NCI-H146 treated with DMSO at 0.1 percent for 48 hours (cell line): ENCODE measurements around the gene MYLK.
"Not testable (repeated sequence)": the region's sequence is repeated elsewhere in the genome, so short reads cannot be mapped to it uniquely, and the experiment has no call there.

Experiments used
- DNase-seq: peaks from one replicate; lab custom pipeline; 2025; ENCODE audit not compliant: unreplicated experiment; lab: John Stamatoyannopoulos, UW

MYLK gene

DNA sequence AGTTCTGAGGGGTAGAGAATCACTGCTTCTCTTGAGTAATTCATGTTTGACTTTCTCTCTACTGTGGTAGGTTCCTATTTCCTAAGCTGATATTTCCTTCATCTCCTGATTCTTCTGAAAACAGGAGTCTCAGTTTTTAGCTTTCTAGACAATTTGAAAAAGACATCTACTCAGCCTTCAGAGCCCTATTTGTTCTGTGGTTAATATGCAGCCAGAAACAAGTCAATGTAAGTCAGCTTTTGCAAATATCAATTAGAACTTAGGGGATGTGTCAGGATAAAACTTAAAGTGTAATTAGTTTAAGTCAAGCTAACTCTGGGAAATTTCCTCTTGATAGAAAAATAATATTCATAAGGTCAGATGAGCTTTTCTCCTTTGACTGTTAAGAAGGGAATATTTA, 277.6 kb downstream of the MYLK start:
- no peak for DNase-seq

DNA sequence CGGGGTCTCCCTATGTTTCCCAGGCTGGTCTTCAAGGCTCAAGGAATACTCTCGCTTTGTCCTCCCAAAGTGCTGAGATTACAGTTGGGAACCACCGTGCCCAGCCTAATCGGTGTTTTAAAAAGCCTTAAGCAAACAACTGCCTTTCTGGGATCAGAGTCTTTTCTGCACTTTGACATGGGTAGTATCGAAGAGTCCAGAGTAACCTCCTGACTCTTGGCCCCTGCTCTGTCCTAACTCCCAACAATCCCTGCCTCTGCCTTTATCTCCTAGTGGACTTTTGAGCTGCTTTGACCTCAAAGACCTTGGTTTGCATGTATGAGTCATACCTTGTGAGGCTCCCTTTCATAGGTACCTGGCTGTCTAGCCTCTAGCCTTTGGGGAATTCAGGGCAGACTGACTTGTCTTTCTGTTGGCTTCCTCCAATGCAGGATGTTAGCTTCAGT, 278.3 kb downstream of the MYLK start:
- DNase-seq = no peak

DNA sequence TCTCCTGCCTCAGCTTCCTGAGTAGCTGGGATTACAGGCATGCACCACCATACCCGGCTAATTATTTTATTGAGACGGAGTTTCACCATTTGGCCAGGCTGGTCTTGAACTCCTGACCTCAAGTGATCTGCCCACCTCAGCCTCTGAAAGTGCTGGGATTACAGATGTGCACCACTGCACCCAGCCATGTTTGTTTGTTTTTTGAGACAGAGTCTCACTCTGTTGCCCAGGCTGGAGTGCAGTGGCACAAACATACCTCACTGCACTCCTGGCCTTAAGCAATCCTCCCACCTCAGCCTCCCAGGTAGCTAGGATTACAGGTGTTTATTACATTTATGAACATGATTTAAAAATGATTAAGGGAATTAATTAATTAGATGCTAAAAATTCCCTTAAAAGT, 281.0 kb downstream of the MYLK start:
- not testable (repeated sequence) for DNase-seq

DNA sequence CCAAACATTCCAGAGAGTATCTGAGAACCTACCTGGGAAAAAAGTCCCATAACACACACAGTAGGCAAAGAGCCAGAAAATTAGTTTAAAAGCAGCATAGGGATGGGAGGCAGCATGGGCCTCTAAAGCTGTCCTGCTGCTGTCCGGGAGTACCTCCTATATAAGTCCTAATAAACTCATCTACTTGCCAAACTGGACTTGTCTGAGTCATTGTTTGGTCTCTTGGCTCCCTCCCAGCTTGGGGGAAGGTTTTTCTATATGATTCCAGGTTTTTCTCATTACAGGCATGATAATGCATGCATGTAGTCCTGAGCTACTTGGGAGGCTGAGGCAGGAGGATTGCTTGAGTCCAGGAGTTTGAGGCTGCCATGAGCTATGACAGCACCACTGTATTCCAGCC, 281.8 kb downstream of the MYLK start:
- DNase-seq = no peak

DNA sequence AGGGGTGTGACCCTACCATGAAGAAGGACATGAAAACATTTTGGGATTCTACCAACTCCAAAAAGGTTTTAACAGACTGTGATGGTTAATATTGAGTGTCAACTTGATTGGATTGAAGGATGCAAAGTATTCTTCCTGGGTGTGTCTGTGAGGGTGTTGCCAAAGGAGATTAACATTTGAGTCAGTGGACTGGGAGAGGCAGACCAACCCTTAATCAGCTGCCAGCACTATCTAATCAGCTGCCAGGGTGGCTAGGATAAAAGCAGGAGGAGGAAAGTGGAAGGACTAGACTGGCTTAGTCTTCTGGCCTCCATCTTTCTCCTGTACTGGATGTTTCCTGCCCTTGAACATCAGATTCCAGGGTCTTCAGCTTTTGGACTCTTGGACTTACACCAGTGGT, 283.3 kb downstream of the MYLK start:
- DNase-seq = not testable (repeated sequence)

- DNase-seq = no peak
Observed at GRCh38 chr3:123597561-123597960, 286.6 kb downstream of the MYLK start.

DNA sequence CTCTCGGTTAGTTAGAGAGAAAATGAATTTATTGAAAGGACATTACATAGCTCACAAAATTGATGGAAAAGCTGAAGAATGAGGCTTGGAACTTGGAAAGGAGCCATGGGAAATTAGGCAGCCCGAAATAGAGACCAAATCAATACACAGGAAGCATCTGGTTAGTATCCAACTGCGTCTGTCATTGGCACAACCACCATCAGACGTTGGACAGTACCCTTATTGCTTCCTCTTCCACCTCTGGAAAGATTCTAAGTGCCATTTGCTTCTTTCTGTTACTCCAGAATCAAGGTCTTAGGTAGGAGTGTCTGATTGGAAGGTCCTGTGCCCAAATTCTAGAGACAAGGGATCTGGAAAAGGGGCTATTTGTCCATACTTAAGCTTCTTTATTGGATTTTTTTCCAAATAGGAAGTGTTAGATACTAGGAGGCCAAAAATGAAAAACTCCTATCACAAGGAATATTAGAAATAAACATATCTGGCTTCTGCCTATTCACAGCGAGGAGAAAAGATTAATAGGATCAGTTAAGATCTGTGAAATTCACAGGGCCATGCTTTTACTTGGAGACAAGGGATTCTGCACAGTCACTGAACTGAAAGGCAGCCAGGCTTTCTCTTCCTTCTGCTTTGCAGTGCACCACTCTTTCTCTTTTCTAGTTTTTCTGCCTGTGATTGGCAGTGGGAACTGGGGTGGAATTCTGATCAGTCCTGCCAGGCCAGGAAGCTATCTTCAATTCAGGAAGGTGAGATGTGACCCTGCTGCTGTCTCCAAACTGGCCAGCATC, 288.5 kb downstream of the MYLK start:
- peak; percentile 65 for DNase-seq

- DNase-seq = no peak
Observed at GRCh38 chr3:123593381-123593780, 290.8 kb downstream of the MYLK start.

GRCh38 chr3:123590685-123591450, 293.3 kb downstream of the MYLK start:
- no peak for DNase-seq

DNA sequence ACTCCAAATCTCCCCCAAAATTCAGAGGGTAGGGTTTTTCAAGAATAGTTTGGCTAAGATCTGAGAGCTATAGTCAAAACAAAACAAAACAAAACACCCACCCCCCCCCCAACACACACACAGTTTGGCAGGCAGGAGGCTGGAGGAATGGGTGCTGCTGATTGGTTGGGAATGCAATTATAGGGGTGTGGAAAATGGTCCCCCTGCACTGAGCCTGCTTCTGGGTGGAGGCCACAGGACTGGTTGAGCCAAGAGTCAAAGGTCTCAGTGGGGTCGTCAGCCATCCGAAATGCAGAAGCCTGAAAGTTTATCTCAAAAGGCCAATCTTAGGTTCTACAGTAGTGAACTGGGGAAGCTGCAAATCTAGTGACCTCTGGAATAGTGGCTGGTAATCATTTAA, 296.7 kb downstream of the MYLK start:
- DNase-seq = no peak

DNA sequence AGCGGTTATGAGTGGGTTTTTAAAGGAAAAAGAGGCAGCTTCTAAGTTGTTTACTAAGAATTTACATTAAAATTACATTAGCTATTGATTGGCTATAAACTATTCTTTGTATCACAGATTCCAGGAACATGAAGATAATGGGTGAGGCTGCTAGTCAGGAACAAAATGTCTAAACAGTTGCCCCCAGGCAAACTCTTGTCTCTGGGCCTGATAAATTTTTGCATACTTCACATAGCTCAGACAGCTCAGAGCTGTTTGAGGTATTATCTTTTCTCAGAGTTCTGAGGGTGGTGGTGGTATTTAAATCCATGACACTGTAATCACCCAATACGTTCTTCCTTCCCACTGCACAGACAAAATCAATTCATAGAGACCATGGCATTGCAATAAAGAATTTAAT, 297.2 kb downstream of the MYLK start:
- DNase-seq = no peak

DNA sequence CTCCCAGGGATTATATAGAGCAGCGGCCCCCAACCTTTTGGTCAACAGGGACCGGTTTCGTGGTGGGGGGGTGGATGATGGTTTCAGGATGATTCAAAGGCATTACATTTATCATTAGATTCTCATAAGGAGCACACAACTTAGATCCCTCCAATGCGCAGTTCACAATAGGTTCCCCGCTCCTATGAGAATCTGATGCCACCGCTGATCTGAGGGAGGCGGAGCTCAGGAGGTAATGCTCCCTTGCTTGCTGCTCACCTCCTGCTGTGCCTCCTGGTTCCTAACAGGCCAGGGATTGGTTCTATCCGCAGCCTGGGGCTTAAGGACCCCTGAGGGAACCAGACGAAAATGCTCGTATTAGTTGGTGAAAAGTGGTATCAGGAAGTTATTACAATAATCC, 298.0 kb downstream of the MYLK start:
- DNase-seq = peak; percentile 97

DNA sequence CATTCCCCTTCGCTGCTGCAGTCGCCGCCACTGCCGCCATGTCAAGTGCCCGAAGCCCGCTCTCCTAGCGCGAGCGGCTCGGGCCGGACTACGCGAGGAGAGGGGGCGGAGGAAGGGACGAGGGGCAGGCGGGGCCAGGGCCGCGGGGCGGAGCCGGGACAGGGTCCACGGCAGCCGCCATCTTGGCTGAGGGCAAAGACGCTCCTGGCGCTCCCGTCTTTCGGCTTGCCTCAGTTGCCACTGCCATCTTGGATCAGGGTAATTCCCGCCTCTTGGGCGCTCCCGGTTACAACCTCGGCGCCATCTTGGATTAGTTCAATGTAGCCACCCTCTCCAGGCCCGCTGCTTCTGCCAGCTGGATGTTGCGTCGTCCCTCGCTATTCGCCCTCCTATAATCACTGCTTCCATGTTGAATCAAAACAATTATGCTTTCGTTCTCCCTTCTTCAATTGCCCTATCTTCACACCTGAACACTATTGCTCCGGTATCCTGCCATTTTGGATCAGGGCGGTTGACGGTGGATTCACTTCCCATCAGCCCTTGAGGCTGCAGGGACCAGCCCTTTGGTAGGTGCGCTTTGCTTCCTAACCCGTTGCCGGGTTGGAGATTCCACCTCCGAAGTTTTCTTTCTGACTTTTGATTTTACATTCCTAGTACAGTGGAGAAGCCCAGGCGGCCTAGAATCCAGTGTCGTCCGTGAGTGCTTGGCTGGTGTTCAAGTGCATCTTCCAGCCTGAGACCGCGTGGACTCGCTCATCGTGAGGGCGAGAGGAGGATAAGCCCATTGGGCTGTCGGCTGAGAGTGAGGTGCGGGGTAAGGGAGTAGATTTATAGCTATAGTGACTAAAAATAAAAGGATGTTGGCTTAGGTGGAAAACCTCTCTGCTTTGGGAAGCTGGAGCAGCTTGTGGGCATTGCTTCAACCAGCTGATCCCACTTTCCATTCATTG, 298.9 kb downstream of the MYLK start, which contains the start of gene HACD2:
Gene HACD2 (minus strand): TSS at position 66 of the 950 bp plus-strand sequence. CDS start 26 bp downstream, at position 40.
- DNase-seq = peak; percentile 99

- peak; percentile 60 for DNase-seq
Observed at GRCh38 chr3:123584284-123584987, 299.7 kb downstream of the MYLK start.

DNA sequence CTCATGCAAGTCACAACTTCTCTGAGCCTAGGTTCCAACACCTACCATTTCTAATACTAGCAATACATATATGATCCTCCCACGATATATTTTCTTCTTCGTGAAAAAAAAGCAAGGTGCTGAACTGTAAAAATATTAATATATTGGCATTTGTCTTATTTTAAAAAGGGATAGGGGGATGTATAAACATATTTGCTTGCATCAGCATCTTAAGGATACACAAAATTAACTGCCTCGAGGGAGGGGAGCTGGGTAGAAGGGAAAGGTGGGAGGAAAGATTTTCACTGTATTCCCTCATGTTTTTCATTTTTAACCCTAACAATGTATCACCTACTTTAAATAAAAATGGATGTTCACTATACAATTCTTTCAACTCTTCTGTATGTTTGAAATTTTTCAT, 300.6 kb downstream of the MYLK start:
- DNase-seq = no peak

DNA sequence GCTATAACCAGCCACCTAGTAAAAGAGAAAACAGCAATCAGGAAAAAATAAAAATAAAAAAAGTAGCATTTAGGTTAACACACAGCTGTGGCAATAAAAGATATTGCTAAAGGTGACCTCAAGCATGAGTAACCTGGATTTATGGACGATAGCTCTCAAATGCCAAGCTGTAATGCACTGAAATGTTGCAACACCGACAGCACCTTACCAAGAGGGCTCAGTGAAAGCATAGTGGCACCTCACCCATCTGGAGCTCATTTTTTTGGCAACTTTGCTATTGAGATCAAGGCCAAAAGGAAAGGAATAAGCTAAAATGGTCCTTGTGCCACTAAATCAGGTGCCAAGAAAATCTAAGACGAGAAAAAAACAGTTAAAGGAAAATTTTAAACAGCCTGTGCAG, 301.8 kb downstream of the MYLK start:
- DNase-seq = no peak

DNA sequence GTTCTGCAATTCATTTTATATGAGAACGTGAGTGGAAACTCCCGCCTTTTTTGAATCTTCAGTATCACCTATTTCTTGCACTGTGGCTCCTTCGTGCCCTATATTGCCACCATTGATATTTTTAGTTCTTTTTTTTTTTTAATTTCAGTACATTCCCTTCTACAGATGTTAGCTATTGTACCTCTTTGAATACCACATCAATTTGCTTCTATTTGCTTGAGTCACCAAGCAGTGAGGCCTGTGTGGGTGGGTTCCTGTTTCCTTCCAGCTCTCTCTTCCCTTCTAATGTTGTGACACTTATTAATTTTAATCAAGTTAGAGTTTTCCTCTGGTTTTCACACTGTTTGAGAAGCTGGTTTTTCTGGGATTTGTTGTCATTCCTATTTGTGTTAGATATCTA, 308.0 kb downstream of the MYLK start:
- DNase-seq = no peak

DNA sequence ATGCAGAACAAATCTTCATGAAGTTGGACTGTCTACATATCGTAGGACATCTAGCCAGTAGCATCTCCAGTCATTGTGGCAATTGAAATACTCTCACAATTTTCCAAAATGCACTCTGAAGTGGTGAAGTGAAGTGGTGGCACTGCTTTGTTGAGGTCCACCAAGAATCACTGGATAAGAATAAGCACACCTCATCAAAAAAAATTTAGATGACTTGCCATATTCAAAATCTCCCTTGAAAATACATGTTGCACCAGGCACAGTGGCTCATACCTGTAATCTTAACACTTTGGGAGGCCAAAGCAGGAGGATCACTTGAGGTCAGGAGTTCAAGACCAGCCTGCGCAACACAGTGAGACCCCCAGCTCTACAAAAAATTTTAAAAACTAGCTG, 312.2 kb downstream of the MYLK start:
- no peak for DNase-seq

DNA sequence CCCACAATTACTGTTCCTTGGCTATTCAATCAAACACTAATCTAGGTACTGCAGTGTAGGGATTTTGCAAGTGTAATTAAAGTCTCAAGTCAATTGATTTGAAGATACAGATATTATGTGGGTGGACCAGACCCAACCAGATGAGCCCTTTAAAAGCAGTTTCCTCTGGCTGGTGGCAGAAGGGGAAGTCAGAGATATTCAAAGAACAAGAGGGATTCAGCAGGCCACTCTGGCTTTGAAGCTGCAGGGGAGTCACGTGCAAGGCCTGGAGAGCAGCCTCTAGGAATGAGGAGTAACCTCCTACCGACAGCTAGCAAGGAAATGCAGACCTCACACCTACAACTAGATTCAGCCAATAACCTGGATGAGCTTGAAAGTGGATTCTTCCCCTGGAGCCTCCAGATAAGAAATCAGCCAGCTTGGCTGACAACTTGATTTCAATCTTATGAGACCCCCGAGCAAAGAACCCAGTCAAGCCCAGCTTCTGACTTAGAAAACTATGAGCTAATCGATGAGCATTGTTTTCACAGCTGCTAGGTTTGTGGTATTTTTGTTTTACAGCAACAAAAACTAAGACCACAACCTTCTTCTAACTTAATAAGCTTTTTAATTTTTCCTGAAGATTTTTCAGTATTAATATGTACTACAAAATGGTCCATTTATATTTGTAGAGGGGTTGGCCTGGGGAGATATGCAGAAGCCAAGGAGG, 312.7 kb downstream of the MYLK start:
- DNase-seq = no peak

DNA sequence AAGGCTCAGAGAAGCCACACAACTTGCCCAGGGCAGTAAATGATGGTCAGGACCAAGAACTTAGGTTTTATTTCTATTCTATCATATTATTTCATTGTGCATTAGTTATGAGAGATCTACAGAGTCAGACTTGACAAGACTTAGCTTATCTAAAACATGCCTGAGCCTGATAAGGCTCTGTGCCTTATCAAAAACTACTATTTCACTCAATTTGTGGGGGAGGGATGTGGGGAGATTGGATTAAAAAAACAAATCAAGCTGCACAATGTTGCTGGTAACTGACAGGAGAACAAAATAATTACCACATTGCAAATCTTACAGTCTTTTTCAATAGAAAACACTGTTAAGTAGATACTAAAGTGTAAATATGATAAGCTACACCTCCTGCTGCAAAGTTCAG, 315.3 kb downstream of the MYLK start:
- DNase-seq = no peak
